ENCODE data around the gene UBA52. TPM values are rescaled to one million over a fixed set of nuclear protein-coding genes. Genes with fewer than 3 reads are reported as not detected.

The UBA52 gene
- total and polyA plus RNA-seq, 2 of the 13 experiments (the other 11 are each of a cell fraction or from before 2014, with no cell fraction given), result 959 to 1,782 TPM

GRCh38 chr19:18610245-18610555, 38.5 kb downstream of the UBA52 start:
- ChIA-PET POLR2A (interaction anchor here (0.9 to 1.7 kb wide), 2 partner anchors 22 to 39 kb away, joined by 5 to 14 read pairs; partner anchors contain the start of genes REX1BD and UBA52), CTCF (ENCODE audit: low intra/inter-chr PET ratio, low total read pairs) (no interaction called here)
- peak overlapping the region; percentile 61 for H3K9ac ChIP-seq (ENCODE audit: insufficient read depth, low read depth, low read length)
- peak overlapping the region; percentile 84 for H3K27ac ChIP-seq (ENCODE audit: extremely low read length, insufficient read depth, low read length)
- H3K4me1 ChIP-seq (ENCODE audit: insufficient read depth, low read length), result peaks cover 56% of the 10 kb centered on the region
- in situ Hi-C loops (cut with HindIII; ENCODE audit: extremely low pct_ligation_motif_present, low pct_unique_long_range_greater_than_20kb) (no loop called here), intact Hi-C loops (cut with micrococcal nuclease; ENCODE audit: unreplicated experiment) (no loop called here)
- 0% methylated on average over 1 of the region's 3 CpGs for WGBS (ENCODE audit: low lambda C conversion rate)
- no peak overlapping the region for H2AFZ ChIP-seq (ENCODE audit: low read length)
- peaks cover 4% of the 10 kb centered on the region; the same call in 1 of the 2 replicates for H4K20me1 ChIP-seq (ENCODE audit: insufficient read depth, low read length)
- H3K79me2 ChIP-seq (ENCODE audit: insufficient read depth, low read length), result peaks cover 7% of the 10 kb centered on the region
- peak; percentile 68 for FAIRE-seq
- BruUV-seq (replicated peaks), result no TSS peak
- no peaks in the 10 kb centered on the region for H3K36me3 ChIP-seq (replicated peaks in 1 of 2; ENCODE audit: control insufficient read depth in 1 of 2, insufficient read depth in 2 of 2, low read length in 2 of 2)
- DNase-seq (ENCODE audit: low spot score), result no peak
- peak; percentile 83 for ATAC-seq
- H3K9me3 ChIP-seq (ENCODE audit: low read length), result no peaks in the 10 kb centered on the region
- peak overlapping the region; percentile 34 to 75 (median 39) for H3K4me3 ChIP-seq (replicated peaks in 1 of 3; ENCODE audit: insufficient read depth in 1 of 3, low read depth in 2 of 3, low read length in 3 of 3)
- H3K27me3 ChIP-seq (ENCODE audit: control insufficient read depth in 1 of 2, insufficient read depth in 2 of 2, low read length in 2 of 2), result peaks cover 0 to 7% of the 10 kb centered on the region in 2 experiments; a peak in 2 of 5 replicates
- H3K4me2 ChIP-seq (ENCODE audit: low read depth, low read length), result peak overlapping the region; percentile 100
- TF ChIP-seq ATRX (CRISPR knock-in tag; IDR thresholded peaks at IDR 0.05; ENCODE audit: borderline replicate concordance) (no peak), ZFP90 (CRISPR knock-in tag; IDR thresholded peaks at IDR 0.05; ENCODE audit: borderline replicate concordance) (peak; percentile 30; the same call in 1 of the 2 replicates), ZNF570 (CRISPR knock-in tag; IDR thresholded peaks at IDR 0.05; ENCODE audit: borderline replicate concordance) (no peak), HDAC2 (CRISPR knock-in tag; IDR thresholded peaks at IDR 0.05) (no peak), HOXA7 (CRISPR knock-in tag; IDR thresholded peaks at IDR 0.05) (no peak), TAF15 (IDR thresholded peaks at IDR 0.05; ENCODE audit: low read depth, low read length, poor library complexity, severe bottlenecking) (no peak), ZNF790 (CRISPR knock-in tag; IDR thresholded peaks at IDR 0.05; ENCODE audit: borderline replicate concordance) (no peak), RNF2 (conservative IDR thresholded peaks at IDR 0.05; ENCODE audit: low read depth) (no peak), NCOA2 (CRISPR knock-in tag; IDR thresholded peaks at IDR 0.05) (no peak), NFKB2 (CRISPR knock-in tag; IDR thresholded peaks at IDR 0.05; ENCODE audit: borderline replicate concordance) (0 out of 2 replicates have a peak, but pooled peaks have one; percentile 10), AGO2 (optimal IDR thresholded peaks at IDR 0.05; ENCODE audit: low read depth, low read length) (peak; percentile 50), GATAD1 (CRISPR knock-in tag; IDR thresholded peaks at IDR 0.05) (no peak), HNF4A (CRISPR knock-in tag; IDR thresholded peaks at IDR 0.05) (peak; percentile 34; the same call in 1 of the 2 replicates), AGO1 (IDR thresholded peaks at IDR 0.05; ENCODE audit: low read depth, low read length, poor library complexity, severe bottlenecking) (no peak), U2AF2 (IDR thresholded peaks at IDR 0.05; ENCODE audit: low read depth, low read length) (no peak), BRD4 (CRISPR knock-in tag; IDR thresholded peaks at IDR 0.05) (0 out of 2 replicates have a peak, but pooled peaks have one; percentile 3), CCAR2 (optimal IDR thresholded peaks at IDR 0.05; ENCODE audit: low read depth, low read length) (no peak), SAFB2 (CRISPR knock-in tag; IDR thresholded peaks at IDR 0.05; ENCODE audit: borderline replicate concordance, low read depth) (no peak), NR2C2 (CRISPR knock-in tag; IDR thresholded peaks at IDR 0.05; ENCODE audit: borderline replicate concordance) (no peak), HMG20A (CRISPR knock-in tag; IDR thresholded peaks at IDR 0.05; ENCODE audit: borderline replicate concordance) (no peak), ZNF7 (CRISPR knock-in tag; IDR thresholded peaks at IDR 0.05) (no peak), ARHGAP35 (CRISPR knock-in tag; IDR thresholded peaks at IDR 0.05; ENCODE audit: borderline replicate concordance) (no peak), ZFX (CRISPR knock-in tag; IDR thresholded peaks at IDR 0.05; ENCODE audit: low read depth) (no peak)
- TF ChIP-seq, protein P1, sequence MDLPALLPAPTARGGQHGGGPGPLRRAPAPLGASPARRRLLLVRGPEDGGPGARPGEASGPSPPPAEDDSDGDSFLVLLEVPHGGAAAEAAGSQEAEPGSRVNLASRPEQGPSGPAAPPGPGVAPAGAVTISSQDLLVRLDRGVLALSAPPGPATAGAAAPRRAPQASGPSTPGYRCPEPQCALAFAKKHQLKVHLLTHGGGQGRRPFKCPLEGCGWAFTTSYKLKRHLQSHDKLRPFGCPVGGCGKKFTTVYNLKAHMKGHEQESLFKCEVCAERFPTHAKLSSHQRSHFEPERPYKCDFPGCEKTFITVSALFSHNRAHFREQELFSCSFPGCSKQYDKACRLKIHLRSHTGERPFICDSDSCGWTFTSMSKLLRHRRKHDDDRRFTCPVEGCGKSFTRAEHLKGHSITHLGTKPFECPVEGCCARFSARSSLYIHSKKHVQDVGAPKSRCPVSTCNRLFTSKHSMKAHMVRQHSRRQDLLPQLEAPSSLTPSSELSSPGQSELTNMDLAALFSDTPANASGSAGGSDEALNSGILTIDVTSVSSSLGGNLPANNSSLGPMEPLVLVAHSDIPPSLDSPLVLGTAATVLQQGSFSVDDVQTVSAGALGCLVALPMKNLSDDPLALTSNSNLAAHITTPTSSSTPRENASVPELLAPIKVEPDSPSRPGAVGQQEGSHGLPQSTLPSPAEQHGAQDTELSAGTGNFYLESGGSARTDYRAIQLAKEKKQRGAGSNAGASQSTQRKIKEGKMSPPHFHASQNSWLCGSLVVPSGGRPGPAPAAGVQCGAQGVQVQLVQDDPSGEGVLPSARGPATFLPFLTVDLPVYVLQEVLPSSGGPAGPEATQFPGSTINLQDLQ (CRISPR knock-in tag; IDR thresholded peaks at IDR 0.05), result no peak
